ENCODE results near the gene ZNF606. TPM values are rescaled to one million over a fixed set of nuclear protein-coding genes. Genes with fewer than 3 reads are reported as not detected.

ZNF606 gene
- polyA plus RNA-seq, 1 donor (not counting 4 experiments of a cell fraction or from before 2014, with no cell fraction given), result 3.5 TPM

GRCh38 chr19:58024661-58025060 lies 22.0 kb upstream of the ZNF606 start:
- Histone ChIP-seq H3K4me1 (ENCODE audit: control insufficient read depth, extremely low read depth, insufficient read depth, low read length) (no peaks in the 10 kb centered on the region), H3K9me3 (ENCODE audit: control insufficient read depth, low read depth, low read length) (peaks cover 7% of the 10 kb centered on the region), H4K20me1 (ENCODE audit: control insufficient read depth, extremely low read depth, insufficient read depth, low read length) (no peaks in the 10 kb centered on the region), H3K4me2 (ENCODE audit: control insufficient read depth, extremely low read depth, insufficient read depth, low read depth, low read length) (no peak overlapping the region), H3K9me1 (ENCODE audit: control insufficient read depth, extremely low read depth, insufficient read depth, low read length) (no peaks in the 10 kb centered on the region), H3K27me3 (ENCODE audit: control insufficient read depth, extremely low read depth, insufficient read depth, low read length) (no peaks in the 10 kb centered on the region), H2AFZ (ENCODE audit: control insufficient read depth, low read length) (no peak overlapping the region), H3K27ac (ENCODE audit: control insufficient read depth, insufficient read depth, low read length) (no peak overlapping the region), H3K36me3 (ENCODE audit: control insufficient read depth in 2 of 2, extremely low read depth in 1 of 2, insufficient read depth in 2 of 2, low read length in 2 of 2) (no peaks in the 10 kb centered on the region), H3K79me2 (ENCODE audit: control insufficient read depth, insufficient read depth, low read length) (no peaks in the 10 kb centered on the region), H3K4me3 (ENCODE audit: control insufficient read depth in 2 of 3, extremely low read depth in 1 of 3, insufficient read depth in 2 of 3, low read depth in 1 of 3, low read length in 3 of 3) (no peak overlapping the region), H3K9ac (ENCODE audit: control insufficient read depth, extremely low read depth, insufficient read depth, low read length) (no peak overlapping the region)
- no peak for TF ChIP-seq EZH2 (IDR thresholded peaks at IDR 0.05; ENCODE audit: low read length)
- TF ChIP-seq CTCF (optimal IDR thresholded peaks at IDR 0.05 in 1 of 3, IDR thresholded peaks at IDR 0.05 in 1 of 3, conservative IDR thresholded peaks at IDR 0.05 in 1 of 3; ENCODE audit: extremely low read depth in 1 of 3, insufficient read depth in 2 of 3, low read length in 3 of 3), result no peak
- DNase-seq (ENCODE audit: low read depth, low spot score) (no peak), FAIRE-seq (no peak)
- dilution Hi-C loops (cut with MboI; ENCODE audit: extremely low pct_ligation_motif_present, low sequenced_read_pairs), result no loop called here

GRCh38 chr19:58022283-58022660 lies 19.7 kb upstream of the ZNF606 start:
- TF ChIP-seq CTCF (optimal IDR thresholded peaks at IDR 0.05 in 1 of 3, IDR thresholded peaks at IDR 0.05 in 1 of 3, conservative IDR thresholded peaks at IDR 0.05 in 1 of 3; ENCODE audit: extremely low read depth in 1 of 3, insufficient read depth in 2 of 3, low read length in 3 of 3) (no peak), EZH2 (IDR thresholded peaks at IDR 0.05; ENCODE audit: low read length) (no peak)
- DNase-seq (ENCODE audit: low read depth, low spot score), result no peak
- Histone ChIP-seq H3K4me1 (ENCODE audit: control insufficient read depth, extremely low read depth, insufficient read depth, low read length) (no peaks in the 10 kb centered on the region), H3K27ac (ENCODE audit: control insufficient read depth, insufficient read depth, low read length) (no peak overlapping the region), H4K20me1 (ENCODE audit: control insufficient read depth, extremely low read depth, insufficient read depth, low read length) (no peaks in the 10 kb centered on the region), H3K36me3 (ENCODE audit: control insufficient read depth in 2 of 2, extremely low read depth in 1 of 2, insufficient read depth in 2 of 2, low read length in 2 of 2) (no peaks in the 10 kb centered on the region), H3K4me2 (ENCODE audit: control insufficient read depth, extremely low read depth, insufficient read depth, low read depth, low read length) (no peak overlapping the region), H2AFZ (ENCODE audit: control insufficient read depth, low read length) (no peak overlapping the region), H3K27me3 (ENCODE audit: control insufficient read depth, extremely low read depth, insufficient read depth, low read length) (no peaks in the 10 kb centered on the region), H3K79me2 (ENCODE audit: control insufficient read depth, insufficient read depth, low read length) (no peaks in the 10 kb centered on the region), H3K9me1 (ENCODE audit: control insufficient read depth, extremely low read depth, insufficient read depth, low read length) (no peaks in the 10 kb centered on the region), H3K9me3 (ENCODE audit: control insufficient read depth, low read depth, low read length) (peaks cover 9% of the 10 kb centered on the region), H3K4me3 (ENCODE audit: control insufficient read depth in 2 of 3, extremely low read depth in 1 of 3, insufficient read depth in 2 of 3, low read depth in 1 of 3, low read length in 3 of 3) (no peak overlapping the region), H3K9ac (ENCODE audit: control insufficient read depth, extremely low read depth, insufficient read depth, low read length) (no peak overlapping the region)
- FAIRE-seq, result no peak
- dilution Hi-C loops (cut with MboI; ENCODE audit: extremely low pct_ligation_motif_present, low sequenced_read_pairs), result no loop called here

Data from keratinocyte (primary cell).